ENCODE results near the gene ZFHX3.
"Not testable (repeated sequence)": the region's sequence is repeated elsewhere in the genome, so short reads cannot be mapped to it uniquely, and the experiment has no call there.

Gene ZFHX3

DNA sequence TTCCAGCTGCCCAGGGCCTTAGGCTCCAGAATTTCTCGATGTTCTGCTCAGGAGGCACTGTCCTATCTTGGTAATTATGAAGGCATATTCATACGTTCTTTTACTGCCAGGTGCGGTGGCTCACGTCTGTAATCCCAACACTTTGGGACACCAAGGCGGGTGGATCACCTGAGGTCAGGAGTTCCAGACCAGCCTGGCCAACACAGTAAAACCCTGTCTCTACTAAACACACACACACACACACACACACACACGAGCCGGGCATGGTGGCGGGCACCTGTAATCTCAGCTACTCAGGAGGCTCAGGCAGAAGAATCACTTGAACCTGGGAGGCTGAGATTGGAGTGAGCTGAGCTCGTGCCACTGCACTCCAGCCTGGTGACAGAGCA, 52.1 kb downstream of the ZFHX3 start:
- DNase-seq = not testable (repeated sequence)

DNA sequence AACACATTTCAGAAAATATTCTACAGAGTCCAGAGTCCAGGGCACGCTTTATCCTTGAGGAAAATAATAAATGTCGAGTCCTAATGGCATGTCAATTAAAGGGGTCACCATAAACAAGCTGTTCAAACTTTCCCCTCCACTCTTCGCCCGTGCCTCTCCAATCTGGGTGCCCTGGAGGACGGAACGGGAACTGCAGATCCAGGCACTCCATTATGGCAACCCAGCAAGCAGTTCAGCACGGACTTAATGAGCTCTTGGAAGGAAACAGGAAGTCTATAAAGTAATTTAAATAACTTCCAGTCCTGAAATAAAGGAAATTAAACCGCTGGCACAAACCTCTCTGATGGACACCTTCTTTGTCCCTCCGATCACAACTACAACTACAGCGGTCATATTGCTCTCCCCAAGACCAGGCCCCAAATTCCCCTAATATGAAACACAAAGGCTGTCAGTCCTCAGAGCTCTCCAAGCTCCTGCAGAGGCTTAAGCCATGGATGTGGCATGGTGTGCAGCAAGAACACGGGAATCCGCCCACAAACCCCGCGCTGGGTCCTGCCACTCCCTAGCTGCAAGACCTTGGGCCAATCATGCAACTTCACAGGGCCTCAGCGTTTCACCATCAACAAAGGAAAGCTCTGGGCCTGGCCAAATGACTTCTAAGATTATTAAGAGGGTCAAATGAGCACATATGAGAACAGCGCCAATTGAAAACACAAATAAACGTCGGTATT, 52.6 kb downstream of the ZFHX3 start:
- DNase-seq = no peak

DNA sequence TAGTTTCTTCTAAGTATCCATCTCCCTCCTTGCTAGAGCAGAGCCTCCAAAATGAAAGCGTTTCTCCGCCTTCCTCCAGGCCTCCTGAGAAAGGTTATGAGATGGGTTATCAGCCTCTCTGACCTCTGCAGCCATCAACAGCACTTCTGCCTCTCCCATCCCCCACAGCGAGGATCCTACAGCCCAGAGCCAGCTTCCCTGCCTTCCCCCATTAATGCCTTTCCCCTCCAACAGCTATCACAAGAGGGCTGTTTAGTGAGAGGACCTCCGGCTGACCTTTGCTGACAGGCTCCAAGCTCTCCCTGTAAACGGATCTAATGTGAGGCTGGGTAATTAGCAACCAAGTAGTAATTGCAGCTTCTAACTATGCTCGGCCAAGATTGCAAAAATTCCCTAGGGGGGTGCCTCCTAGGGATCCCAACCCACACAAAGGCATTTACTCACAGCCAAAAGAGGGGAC, 55.8 kb downstream of the ZFHX3 start:
- DNase-seq = no peak

DNA sequence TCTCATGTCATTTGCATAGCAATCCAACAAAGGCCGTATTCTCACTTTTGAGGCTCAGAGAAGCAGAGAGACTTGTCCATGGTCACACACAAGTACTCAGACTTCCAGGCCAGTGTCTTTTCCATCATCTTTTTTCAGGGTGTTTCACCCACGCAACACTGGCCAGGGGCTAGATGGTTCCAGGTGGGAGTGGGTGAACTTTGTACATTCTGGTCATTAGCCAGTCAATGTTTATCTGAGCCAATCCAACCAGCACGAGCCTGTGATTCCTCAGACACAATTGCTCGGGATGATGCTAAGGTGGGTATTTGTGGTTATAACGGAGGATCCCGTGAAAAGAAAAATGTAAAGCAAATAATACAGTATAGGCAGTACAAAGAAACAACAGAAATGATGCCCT, 56.3 kb downstream of the ZFHX3 start:
- DNase-seq = no peak

DNA sequence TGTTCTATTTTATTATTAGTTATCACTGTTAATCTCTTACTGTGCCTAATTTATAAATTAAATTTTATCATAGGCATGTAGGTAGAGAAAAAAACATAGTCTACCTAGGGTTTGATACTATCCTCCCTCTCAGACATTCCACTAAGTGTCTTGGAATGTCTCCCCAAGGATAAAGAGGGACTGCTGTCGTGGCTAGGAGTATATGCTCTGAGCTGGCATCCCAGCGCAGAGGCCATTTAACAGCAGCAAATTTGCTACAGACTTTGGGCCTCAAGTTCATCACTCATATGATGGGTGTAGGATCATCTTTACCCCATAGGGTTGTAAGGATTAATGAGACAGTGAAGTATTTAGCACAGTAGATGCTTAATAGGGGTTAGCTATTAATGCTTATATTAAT, 56.7 kb downstream of the ZFHX3 start:
- DNase-seq = no peak

DNA sequence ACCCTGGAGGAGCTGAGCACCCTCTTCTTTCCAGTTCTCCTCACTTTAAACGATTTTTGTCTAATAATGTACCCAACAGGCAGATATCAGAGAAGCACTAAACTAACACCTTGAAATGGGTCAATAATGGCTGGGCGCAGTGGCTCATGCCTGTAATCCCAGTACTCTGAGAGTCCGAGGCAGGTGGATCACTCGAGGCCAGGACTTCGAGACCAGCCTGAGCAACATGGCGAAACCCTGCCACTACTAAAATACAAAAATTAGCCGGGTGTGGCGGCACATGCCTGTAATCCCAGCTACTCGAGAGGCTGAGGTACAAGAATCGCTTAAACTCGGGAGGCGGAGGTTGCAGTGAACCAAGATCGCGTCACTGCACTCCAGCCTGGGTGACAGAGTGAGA, 57.4 kb downstream of the ZFHX3 start:
- no peak for DNase-seq

DNA sequence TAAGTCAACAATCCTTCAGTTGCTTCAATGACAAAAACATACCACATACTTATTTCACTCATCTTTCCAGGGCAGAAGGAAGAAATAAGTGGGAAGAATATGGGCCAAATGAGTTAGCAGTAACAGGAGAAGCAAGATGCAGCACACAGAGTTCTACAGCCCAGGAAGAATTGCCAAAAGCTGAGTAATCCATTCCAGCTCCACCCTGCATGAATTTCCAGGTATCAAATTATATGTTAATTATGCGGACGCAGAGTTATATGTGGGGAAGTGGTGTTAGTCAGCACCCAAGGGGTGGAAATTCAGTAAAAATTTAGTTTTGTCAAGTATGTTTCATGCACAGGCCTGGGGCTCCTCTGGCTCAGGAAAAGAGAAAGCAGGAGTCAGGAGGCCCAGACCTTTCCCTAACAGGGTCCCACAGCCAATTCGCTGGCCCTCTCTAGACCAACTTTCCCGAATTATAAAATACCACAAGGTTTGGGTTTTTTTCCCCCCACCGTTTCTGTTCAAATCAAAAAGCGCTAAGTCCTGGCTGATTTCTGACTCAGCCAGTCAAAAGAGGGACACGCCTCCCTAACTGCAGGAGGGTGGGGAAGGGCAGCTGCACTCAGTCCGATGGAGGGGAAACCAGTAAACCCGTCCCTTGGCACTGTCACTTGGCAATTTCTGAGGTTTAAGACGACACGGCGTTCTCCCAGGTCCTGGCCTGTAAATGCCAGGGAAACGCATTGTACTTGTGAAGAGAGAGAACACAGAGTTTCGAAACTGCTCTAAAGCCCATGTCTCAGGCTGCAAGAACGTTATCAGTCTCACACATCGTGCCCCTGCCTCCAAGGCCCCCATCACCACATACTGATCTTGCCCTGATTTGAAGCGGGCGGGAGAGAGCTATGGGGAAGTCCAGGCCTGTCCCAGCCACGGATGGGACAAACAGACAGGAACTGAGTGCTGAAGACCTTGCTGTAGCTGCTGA, 58.1 kb downstream of the ZFHX3 start:
- DNase-seq = peak; percentile 10

DNA sequence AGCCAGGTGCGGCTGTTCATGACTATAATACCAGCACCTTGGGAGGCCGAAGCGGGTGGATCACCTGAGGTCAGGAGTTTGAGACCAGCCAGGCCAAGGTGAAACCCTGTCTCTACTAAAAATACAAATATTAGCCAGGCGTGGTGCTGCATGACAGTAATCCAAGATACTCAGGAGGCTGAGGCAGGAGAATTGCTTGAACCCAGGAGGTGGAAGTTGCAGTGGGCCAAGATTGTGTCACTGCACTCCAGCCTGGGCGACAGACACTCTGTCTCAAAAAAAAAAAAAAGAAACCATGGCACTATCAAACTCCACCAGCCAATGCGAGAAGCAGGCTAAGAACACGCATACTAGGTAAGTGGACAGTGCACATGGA, 58.7 kb downstream of the ZFHX3 start:
- not testable (repeated sequence) for DNase-seq

DNA sequence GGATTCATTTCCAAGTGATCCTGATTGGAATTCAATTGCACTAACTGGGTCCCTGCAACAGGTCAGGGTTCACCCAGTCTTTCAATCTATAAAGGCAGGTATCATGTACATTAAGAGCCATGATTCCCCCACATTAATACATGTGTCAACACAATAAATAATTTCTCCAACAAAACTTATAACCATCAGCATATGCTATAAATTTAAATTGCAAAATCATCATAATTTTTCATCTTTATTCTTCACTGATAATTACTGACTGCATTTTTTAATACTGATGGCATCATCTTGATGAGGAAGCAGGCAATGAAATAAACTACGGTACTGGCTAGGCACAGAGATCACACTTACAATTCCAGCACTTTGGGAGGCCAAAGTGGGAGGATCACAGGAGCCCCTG, 59.4 kb downstream of the ZFHX3 start:
- no peak for DNase-seq

DNA sequence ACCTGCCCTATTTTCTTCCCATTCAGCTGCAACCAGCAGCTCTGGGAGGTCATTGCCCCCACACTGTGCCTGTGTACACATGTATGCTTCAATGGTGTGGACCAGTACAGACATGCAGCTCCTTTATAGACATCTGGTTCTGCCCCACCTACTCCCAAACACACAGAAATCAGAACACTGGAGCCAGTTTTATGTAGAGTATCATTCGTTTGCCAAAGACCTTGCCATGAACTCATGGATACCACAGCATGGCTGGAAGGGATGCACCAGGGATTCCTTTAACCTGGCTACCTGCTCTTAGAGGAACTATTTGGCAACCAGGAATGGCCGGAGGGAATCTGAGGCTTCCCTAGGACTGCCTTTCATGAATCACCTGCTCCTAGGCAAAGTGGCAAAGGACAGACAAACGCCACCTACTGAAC, 60.4 kb downstream of the ZFHX3 start:
- DNase-seq = no peak

DNA sequence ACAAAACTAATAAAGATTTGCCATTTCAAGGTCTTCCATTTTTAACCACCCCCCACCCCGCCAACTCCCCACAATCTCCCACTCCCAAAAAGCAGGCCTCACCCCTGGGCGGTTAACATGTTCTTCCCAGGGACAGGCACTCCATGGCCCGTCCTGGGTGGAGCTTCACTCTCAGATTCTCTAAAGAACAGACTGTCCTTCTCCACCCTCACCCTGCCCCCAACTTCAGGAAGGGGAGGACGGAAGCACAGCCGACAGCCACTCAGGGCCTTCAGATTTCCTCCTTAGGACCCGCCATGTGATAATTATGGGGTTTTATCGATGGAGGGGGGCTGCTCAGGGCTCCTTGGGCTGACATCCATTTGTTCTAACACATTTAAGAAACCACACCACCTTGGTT, 61.9 kb downstream of the ZFHX3 start:
- no peak for DNase-seq

DNA sequence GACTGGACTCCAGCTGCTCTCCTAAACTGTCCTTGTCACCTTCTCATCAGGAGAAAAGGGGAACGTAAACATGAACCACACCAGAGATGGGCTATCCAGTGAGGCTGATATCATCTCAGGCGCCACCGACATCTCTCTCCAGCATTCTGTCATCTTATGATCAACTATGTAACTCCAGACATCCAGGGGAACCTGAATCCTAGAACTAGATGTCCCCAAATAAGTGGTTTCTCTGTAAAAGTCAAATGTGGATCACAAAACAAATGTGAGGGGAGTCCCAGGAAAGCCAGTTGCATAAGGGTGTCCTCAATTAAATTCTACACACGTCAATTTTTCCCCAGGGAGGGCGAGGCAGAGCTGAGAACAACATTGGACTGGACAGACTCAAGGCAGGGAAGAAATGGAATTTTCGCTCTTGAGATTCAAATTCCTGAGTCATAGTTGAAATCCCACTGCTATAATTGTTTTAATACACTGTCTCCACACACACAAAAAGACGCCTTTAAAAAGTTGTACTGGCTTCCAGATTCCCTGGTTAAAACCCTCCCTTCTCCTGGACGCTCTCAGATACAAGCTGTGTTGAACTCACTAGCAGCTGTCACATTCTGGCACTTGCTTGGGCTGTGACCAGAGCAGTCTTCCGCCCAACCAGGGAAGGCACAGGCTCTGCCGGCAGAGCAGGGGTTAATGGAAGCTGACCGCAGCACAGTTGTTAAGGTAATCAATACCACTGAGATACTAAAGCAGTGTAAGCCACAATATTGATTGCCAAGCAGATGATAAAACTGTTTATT, 62.6 kb downstream of the ZFHX3 start:
- no peak for DNase-seq

DNA sequence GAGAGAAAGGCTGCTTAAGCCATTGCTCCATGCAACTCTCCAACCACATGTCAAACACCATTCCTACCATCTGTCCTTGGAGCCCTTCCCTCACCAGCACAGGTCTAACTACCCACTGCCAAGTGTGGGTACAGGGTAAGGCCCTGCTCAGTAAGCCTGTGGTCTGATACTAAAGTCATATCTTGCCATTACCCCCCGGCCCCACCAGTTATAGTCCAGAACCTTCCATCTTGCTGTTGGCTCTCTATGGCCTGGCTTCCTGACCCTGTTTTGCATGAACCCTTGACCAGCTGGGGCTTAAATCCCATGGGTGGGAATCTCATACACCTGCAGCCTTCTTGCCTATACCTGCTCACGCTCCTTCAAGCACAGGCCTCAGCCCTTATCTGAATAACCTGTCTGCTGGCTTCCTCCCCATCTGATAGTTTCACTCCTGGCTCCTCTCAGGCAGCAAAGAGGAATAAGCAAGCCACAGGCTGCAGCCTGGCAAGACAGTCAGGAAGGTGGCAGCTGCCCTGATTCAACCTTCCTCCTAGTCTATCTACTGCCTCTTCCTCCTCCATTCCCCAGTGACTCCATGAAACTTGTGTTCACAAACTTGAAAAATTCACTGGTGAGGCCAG, 64.1 kb downstream of the ZFHX3 start:
- no peak for DNase-seq

DNA sequence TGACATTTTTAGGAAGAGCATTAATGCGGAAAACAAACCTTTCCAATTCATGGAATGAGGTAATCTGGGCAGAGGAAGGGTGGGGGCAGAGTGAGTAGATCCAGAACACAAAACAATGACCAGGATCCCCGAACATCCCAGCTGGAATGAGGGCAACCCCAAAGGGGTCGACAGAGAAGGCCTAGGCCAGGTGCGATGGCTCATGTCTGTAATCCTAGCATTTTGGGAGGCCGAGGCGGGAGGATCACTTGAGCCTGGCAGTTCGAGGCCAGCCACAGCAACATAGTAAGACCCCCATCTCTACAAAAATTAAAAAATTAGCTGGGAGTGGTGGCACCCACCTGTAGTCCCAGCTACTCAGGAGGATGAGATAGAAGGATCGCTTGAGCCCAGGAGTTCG, 64.7 kb downstream of the ZFHX3 start:
- DNase-seq = no peak

DNA sequence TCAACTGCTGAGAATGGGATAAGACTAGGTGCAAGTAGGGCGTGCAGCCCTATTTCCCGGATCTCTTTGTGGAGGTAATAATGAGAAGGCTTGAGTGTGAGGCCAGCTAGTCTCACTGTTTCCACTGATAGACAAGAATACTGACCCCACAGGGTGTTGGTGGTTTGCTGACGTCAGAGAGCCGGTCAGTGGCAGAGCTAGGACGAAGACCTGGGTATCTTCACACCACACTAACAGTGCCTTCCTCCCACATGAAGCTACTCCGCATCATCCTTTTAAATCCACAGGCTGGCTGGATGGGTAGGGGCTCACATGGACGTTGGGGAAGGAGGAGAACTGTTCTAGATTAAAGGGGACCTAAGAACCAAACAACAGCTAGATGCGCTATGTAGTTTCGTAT, 68.0 kb downstream of the ZFHX3 start:
- no peak for DNase-seq

DNA sequence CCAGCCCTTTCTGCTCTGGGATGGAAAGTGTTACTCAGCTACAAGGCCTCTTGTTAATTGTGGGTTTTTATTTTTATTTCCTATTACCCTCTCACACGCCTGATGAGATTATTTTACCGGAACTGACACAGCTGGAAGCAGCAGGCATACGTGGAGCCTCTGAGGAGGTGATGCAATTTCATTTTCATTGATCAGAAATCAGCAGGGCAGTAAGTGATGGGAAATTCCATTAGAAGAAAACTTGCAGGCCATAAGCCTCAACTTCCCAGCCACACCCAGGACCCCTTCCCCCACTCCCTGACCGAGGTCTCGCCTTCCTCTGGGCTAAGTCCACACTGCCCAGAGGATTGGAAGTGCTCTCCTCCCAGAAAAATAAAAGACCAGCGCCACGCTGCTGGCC, 69.7 kb downstream of the ZFHX3 start:
- no peak for DNase-seq

DNA sequence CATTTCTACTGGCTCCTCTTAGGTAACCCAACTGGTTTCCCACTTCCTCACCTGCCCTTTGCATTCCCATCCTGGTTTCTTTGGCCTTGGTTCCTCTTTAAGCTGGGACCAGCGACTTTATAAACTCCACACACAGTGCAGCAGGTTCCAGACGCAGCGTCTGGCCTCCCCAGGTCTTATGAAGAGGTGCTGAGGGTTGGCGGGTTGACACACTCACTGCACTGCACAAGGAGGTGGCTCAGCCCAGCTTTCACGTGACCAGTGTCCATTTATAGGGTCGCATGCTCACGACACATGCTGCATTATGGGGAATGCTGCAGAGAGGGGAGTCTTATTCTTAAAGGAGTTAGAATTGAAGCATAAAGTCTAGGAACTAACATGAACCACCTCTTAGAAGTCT, 70.8 kb downstream of the ZFHX3 start:
- DNase-seq = no peak

DNA sequence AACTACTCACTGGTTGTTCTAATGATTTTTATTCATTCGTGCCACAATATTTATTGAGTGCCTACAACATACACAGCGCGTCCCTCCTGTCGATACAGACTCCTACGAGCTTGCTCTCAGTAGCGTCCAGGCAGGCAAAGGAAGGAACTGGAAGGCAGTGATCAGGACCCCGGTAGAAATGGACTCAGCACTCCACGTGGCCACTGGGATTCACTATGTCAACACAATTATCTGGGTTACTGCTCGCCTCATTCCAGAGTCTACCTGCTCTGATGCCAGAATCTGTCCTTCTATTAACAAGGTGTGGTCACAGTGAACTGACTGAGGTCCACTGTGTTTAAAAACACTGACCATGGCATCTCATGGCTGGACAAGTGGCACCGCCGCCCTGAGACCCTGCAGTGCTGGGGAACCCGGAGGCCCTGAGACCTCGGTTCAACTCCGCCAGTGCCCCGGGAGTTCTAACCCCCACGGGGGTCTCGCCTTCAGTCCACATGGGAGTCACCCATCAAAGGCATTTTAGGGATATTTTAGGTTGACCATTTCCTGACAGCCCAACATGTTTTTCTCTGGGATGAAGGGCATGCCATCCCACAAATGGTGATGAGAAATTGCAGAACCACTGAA, 71.4 kb downstream of the ZFHX3 start:
- no peak for DNase-seq

DNA sequence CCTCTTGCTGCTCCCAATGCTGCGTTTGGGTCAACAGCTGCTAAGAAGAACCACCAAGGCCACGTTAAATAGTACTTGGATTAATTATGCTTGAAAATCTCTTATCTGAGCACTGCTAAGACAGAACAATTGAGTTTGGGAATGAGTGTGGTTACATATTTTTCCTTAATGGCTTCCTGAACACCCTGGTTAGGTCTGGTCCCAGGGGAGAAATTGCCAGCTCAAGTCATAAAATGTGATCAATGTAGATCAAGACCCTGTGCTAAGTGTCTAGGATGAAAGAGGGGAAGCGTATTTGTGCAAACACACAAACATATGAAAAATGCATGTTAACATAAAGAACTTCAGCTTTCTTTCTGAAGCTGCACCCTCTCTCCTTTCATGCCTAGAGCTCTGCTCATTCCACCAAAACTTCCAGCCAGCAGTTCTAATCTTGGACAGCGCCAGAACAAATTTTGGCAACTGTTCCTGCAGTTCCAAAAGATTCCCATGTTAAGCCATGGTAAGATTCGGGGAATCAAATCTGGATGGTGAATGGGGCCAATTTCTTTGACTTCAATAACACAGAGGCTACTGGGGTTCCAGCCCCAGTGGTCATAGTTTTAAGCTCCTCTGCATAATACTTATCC, 72.0 kb downstream of the ZFHX3 start:
- DNase-seq = no peak

DNA sequence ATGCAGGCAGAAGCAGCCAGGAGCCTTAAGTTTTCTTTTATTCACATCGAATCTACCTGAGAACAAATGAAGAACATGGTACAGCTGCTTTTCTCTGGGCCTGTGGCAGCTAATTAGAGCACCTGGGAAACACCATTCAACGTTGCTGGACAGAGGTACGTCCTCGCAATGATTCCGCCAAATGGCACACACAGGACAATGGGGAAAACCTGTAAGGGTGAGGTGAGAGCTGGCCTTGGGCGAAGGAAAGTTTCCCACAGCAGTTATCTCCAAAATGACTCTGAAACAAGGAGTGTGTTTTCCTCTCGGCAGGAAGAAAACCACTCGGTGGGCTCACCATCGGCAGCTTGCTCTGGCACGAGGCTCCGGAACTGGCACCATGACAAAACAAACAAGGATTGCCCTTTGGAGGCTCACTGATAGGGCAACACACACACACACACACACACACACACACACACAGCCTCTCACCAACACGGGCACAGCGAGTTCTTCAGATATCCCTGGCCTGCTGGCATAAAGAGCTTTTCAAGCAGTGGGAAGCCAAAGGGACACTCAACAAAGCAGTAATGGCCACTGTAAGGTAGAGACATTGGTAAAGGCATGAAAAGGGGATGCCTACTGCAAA, 73.7 kb downstream of the ZFHX3 start:
- DNase-seq = no peak

DNA sequence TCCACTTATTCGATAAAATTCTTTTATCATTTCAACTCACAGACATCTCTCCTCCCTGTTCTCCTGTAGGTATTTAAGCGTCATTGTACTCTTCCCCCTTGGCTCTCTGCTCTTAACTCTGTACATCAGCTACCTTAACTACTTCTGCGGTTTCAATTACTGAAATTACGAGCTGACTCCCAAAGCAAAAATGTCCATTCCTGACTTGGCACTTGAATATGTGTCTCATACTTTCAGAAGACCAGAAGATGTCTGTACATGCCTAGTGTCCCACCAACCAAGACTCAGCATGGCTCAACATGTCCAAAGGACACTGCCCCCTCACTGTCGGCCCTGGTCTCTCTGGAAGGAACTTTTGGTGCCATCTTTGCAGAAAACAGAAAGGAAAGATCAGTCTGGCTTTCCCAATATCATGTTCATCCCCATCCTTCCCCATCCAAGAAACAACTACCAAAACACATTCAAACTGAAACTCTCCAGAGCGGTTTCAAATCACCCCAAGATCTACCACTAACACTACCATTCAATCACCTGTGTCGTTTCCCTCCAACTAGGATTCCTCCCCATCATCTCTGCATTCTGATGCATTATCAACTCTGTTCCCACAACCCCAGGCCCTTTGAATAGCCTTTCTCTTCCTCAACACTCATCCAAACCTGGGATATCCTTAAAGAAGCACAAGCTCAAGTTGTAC, 74.9 kb downstream of the ZFHX3 start:
- no peak for DNase-seq

Measured in MV-4-11 (cell line).